Progenitor cell of endocrine pancreas (in vitro differentiated cells): ENCODE measurements around the gene COL2A1. TPM values are rescaled to one million over a fixed set of nuclear protein-coding genes. Genes with fewer than 3 reads are reported as not detected.
"Not testable (repeated sequence)": the region's sequence is repeated elsewhere in the genome, so short reads cannot be mapped to it uniquely, and the experiment has no call there.

ENCODE experiments used
- DNase-seq: peaks from one replicate; pipeline ENCODE4 v3.0.0; 2021; ENCODE audit warnings: low spot score; ENCODE audit not compliant: unreplicated experiment
- H3K27ac Mint-ChIP-seq: 2 replicates; pipeline ENCODE4 v1.8.0; 2021; ENCODE audit warnings: mild to moderate bottlenecking, moderate library complexity, mixed read lengths
- H3K27me3 Mint-ChIP-seq: 2 replicates; pipeline ENCODE4 v1.8.0; 2021; ENCODE audit warnings: mixed read lengths
- H3K36me3 Mint-ChIP-seq: 2 replicates; pipeline ENCODE4 v1.8.0; 2022; ENCODE audit warnings: mixed read lengths; ENCODE audit not compliant: insufficient read depth
- H3K4me1 Mint-ChIP-seq: 2 replicates; pipeline ENCODE4 v1.8.0; 2021; ENCODE audit warnings: low read depth, mixed read lengths
- H3K4me3 Mint-ChIP-seq: 2 replicates; pipeline ENCODE4 v1.8.0; 2021; ENCODE audit warnings: low read depth, mild to moderate bottlenecking, moderate library complexity, mixed read lengths
- H3K9me3 Mint-ChIP-seq: 2 replicates; pipeline ENCODE4 v1.8.0; 2021; ENCODE audit warnings: low read depth, mixed read lengths
- CTCF ChIP-seq: fragments of 200-600 bp; sonication (generic); IDR thresholded peaks from one replicate; pipeline ENCODE4 v1.5.0; 2021; ENCODE audit warnings: antibody characterized with exemption, mild to moderate bottlenecking; ENCODE audit not compliant: unreplicated experiment
- total RNA-seq: library from RNA; stranded (reverse); gene quantifications from 2 replicates; pipeline ENCODE4 v1.2.1, GENCODE V29; 2021

COL2A1 gene
- total RNA-seq, 1 donor from 2014 or later = 424 TPM

DNA sequence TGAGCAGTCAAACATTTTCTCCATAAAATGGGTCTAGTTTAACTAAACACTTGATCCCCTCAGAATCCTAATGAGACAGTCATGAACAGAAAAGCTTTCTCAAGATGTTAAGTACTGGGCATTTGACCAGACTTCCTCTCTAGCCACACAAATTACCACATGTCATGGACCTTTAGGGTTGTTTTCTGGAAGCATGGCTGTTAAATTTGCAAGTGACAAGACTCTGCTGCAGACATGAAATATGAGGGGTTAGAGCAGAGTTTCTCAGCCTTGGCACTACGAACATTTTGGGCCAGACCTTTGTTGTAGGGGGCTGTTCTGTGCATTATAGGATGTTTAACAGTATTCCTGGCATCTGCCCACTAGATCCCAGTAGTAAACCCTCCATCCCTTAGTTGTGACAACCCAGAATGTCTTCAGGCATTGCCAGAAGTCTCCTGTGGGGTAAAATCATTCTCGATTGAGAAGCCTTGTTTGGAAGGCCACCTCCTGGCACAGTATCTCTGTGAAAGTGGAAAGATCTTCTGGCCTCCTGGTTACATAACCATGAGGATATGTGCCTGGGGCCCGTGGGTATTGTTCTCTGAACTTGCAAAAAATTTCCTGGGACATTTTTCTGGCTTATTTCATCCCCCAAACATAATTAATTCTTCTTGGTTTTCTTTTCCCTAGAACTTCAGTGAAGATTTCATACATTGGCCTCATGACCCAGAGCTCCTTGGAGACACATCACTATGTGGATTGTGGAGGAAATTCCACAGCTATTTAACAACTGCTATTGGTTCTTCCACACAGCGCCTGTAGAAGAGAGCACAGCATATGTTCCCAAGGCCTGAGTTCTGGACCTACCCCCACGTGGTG lies 36.6 kb downstream of the COL2A1 start:
- Mint-ChIP-seq H3K4me1 (peaks cover 10% of the 10 kb centered on the region), H3K27me3 (peaks cover 13% of the 10 kb centered on the region), H3K27ac (no peak overlapping the region), H3K4me3 (no peak overlapping the region), H3K36me3 (peaks cover 12% of the 10 kb centered on the region), H3K9me3 (no peaks in the 10 kb centered on the region)
- no peak for DNase-seq
- TF ChIP-seq CTCF = no peak

DNA sequence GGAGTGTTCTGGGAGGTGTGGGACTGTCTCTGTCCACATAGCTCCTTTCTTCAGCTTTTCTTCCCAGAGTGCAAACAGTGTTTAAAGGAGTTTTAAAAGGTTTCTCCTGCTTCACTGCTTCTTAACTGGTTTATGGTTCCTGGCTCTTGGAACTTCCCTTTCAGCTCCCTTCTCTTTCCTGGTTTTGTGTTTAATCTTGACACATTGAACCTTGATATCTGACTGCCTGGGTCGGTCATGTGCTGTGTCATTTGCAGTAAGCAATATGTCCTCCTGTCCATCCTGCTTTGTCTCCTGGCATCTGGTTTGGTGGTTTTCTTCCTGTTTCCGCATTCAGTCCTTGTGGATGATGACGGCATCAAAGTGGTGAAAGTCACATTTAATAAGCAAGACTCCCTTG lies 38.7 kb downstream of the COL2A1 start:
- H3K9me3 Mint-ChIP-seq = no peaks in the 10 kb centered on the region
- H3K36me3 Mint-ChIP-seq = peaks cover 8% of the 10 kb centered on the region
- no peak for DNase-seq
- no peak for TF ChIP-seq CTCF
- H3K27me3 Mint-ChIP-seq = peaks cover 32% of the 10 kb centered on the region
- H3K4me1 Mint-ChIP-seq = peaks cover 5% of the 10 kb centered on the region
- H3K4me3 Mint-ChIP-seq = no peak overlapping the region
- H3K27ac Mint-ChIP-seq = no peak overlapping the region

DNA sequence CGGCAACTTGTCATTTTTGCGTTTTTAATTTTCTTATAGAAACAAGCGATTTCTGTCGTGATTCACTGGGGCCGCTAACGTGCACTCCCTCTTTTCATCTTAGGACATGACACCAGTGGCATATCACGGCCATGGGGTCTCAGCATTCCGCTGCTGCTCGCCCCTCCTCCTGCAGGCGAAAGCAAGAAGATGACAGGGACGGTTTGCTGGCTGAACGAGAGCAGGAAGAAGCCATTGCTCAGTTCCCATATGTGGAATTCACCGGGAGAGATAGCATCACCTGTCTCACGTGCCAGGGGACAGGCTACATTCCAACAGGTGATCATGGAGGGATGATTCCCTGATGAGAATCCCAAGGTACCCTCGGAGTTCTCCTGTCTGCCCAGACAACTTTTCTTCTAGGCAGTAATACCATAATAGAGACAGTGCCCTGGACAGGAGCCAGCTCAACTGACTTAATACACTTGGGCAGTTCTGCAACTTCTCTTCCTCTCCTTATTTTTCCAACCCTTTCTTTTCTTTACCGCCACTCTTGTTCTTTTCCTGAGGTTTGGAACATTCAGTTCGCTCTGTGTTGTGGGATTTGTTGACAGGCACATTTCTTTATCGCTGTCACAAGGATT lies 40.1 kb downstream of the COL2A1 start:
- no peak for TF ChIP-seq CTCF
- Mint-ChIP-seq H3K4me3 (peak overlapping the region; percentile 98), H3K4me1 (peaks cover 5% of the 10 kb centered on the region), H3K27ac (no peak overlapping the region), H3K9me3 (no peaks in the 10 kb centered on the region), H3K36me3 (peaks cover 8% of the 10 kb centered on the region), H3K27me3 (peaks cover 38% of the 10 kb centered on the region)
- DNase-seq = no peak

- DNase-seq = peak; percentile 95
- Mint-ChIP-seq H3K9me3 (no peaks in the 10 kb centered on the region), H3K27ac (peak within 1 kb of the TSS; percentile 96), H3K4me3 (peak within 1 kb of the TSS; percentile 98), H3K36me3 (peaks cover 6% of the 10 kb centered on the region), H3K27me3 (peaks cover 38% of the 10 kb centered on the region), H3K4me1 (peaks cover 5% of the 10 kb centered on the region)
- TF ChIP-seq CTCF = peak; percentile 96
Observed at GRCh38 chr12:47963340-47964040, 40.8 kb downstream of the COL2A1 start, which contains the start of gene TMEM106C. Gene TMEM106C, plus strand, starts transcription at chr12:47963596. Its CDS starts 641 bp downstream, at chr12:47964237.

DNA sequence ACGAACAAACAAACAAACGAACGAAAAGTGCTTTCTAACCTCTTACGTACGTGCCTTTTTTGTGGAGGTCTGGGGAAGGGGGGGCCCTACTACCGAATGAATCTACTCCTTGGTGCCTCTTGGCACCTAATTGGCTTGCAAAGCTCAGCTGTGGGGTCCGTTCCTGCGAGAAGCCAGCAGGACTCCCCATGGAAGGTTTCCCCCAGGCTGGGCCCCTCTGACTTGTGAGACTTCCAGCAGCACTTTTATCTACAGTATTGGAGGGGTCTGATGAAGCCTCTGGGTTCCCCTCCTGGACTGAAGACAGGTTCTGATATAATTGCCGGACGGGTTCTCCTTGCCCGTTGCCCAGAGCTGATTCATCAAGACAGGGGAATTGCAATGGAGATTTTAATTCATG lies 42.1 kb downstream of the COL2A1 start:
- Mint-ChIP-seq H3K36me3 (peaks cover 3% of the 10 kb centered on the region), H3K27ac (no peak overlapping the region), H3K4me3 (no peak overlapping the region)

DNA sequence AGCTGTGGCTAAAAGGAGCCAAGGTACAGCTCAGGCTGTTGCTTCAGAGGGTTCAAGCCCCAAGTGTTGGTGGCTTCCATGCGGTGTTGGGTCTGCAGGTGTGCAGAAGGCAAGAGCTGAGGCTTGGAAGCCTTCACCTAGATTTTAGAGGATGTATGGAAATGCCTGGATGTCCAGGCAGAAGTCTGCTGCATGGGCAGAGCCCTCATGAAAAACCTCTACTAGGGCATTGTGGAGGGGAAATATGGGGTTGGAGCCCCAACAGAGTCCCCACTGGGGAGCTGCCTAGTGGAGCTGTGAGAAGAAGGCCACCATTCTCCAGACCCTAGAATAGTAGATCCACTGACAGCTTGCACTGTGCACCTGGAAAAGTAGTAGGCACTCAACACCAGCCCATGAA lies 46.6 kb downstream of the COL2A1 start:
- not testable (repeated sequence) for H3K4me3 Mint-ChIP-seq, H3K27ac Mint-ChIP-seq, H3K9me3 Mint-ChIP-seq, H3K4me1 Mint-ChIP-seq, H3K36me3 Mint-ChIP-seq, DNase-seq
- H3K27me3 Mint-ChIP-seq = peaks cover 52% of the 10 kb centered on the region

More for the DNA sequence above, 42.1 kb downstream of the COL2A1 start:
- no peak for DNase-seq
- H3K9me3 Mint-ChIP-seq = no peaks in the 10 kb centered on the region
- H3K27me3 Mint-ChIP-seq = peaks cover 38% of the 10 kb centered on the region
- peaks cover 5% of the 10 kb centered on the region for H3K4me1 Mint-ChIP-seq
- no peak for TF ChIP-seq CTCF
